ENCODE data around the gene RNASEH2B.

Gene RNASEH2B

DNA sequence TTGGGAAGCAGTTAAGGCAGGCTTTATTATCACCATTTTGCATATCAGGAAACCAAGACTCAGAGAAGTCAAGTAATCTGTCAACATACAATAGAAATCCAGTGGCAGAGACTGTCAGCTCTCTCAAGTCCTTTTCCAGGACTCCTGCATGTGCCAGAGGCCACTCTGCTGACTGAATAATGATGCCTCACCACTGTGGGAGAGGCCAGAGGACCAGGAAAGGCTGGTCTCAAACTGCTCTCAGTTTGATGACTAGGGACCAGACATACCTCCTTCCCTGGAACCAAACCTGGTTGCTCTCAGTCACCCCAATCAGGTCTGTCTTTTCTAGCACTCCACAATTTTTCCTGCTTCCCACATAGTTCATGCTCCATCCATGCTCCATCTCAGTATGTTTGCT lies 8.0 kb downstream of the RNASEH2B start:
- Histone ChIP-seq H2AFZ (ENCODE audit: low read length) (no peak overlapping the region), H4K20me1 (ENCODE audit: insufficient read depth, low read length) (no peaks in the 10 kb centered on the region), H3K79me2 (ENCODE audit: low read length) (peaks cover 91% of the 10 kb centered on the region), H3K27ac (ENCODE audit: low read length) (no peak overlapping the region), H3K9ac (ENCODE audit: low read length) (no peak overlapping the region), H3F3A (ENCODE audit: insufficient read depth, low read length) (no peaks in the 10 kb centered on the region), H3K9me2 (replicated peaks; ENCODE audit: insufficient read depth, low read length) (no peaks in the 10 kb centered on the region), H3K4me2 (ENCODE audit: low read depth, low read length) (no peak overlapping the region), H3K4me1 (ENCODE audit: low read length) (peaks cover 23% of the 10 kb centered on the region), H3K9me3 (replicated peaks; ENCODE audit: insufficient read depth, low read length) (no peaks in the 10 kb centered on the region), H3K4me3 (ENCODE audit: low read length) (no peak overlapping the region), H3K27me3 (replicated peaks; ENCODE audit: insufficient read depth, low read length) (no peaks in the 10 kb centered on the region), H3K36me3 (replicated peaks; ENCODE audit: insufficient read depth, low read length) (no peaks in the 10 kb centered on the region)
- no peak for DNase-seq
- TF ChIP-seq EZH2 (optimal IDR thresholded peaks at IDR 0.05; ENCODE audit: low read depth, low read length): no peak
- TF ChIP-seq EZH2phosphoT487 (IDR thresholded peaks at IDR 0.05; ENCODE audit: low read length): no peak
- TF ChIP-seq, protein P1, sequence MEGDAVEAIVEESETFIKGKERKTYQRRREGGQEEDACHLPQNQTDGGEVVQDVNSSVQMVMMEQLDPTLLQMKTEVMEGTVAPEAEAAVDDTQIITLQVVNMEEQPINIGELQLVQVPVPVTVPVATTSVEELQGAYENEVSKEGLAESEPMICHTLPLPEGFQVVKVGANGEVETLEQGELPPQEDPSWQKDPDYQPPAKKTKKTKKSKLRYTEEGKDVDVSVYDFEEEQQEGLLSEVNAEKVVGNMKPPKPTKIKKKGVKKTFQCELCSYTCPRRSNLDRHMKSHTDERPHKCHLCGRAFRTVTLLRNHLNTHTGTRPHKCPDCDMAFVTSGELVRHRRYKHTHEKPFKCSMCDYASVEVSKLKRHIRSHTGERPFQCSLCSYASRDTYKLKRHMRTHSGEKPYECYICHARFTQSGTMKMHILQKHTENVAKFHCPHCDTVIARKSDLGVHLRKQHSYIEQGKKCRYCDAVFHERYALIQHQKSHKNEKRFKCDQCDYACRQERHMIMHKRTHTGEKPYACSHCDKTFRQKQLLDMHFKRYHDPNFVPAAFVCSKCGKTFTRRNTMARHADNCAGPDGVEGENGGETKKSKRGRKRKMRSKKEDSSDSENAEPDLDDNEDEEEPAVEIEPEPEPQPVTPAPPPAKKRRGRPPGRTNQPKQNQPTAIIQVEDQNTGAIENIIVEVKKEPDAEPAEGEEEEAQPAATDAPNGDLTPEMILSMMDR (IDR thresholded peaks at IDR 0.05; ENCODE audit: low read length): no peak

DNA sequence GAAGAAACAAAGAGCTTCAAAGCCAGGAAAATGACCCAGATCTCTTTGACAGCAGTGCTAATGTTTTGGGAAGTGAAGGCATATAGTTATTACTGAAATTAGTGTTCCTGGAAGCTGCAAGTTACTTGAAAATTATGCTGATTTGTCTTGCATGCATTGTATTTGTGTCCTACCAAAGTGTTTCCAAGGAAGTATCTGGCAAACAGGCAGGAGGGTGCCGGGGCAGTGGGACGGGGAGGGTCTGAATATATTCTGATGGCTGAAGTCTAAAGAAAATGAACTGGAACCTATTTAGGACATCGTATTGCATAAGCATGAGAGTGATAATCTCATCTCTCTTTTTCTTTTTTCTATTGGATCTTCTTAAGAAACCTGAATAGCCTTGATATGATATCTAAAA lies 9.0 kb downstream of the RNASEH2B start:
- H4K20me1 ChIP-seq (ENCODE audit: insufficient read depth, low read length): no peaks in the 10 kb centered on the region
- no peak overlapping the region for H3K4me3 ChIP-seq (ENCODE audit: low read length)
- H2AFZ ChIP-seq (ENCODE audit: low read length): no peak overlapping the region
- no peak overlapping the region for H3K4me2 ChIP-seq (ENCODE audit: low read depth, low read length)
- H3K9ac ChIP-seq (ENCODE audit: low read length): no peak overlapping the region
- peaks cover 90% of the 10 kb centered on the region for H3K79me2 ChIP-seq (ENCODE audit: low read length)
- H3K27ac ChIP-seq (ENCODE audit: low read length): no peak overlapping the region
- no peaks in the 10 kb centered on the region for H3K36me3 ChIP-seq (replicated peaks; ENCODE audit: insufficient read depth, low read length)
- no peaks in the 10 kb centered on the region for H3F3A ChIP-seq (ENCODE audit: insufficient read depth, low read length)
- no peaks in the 10 kb centered on the region for H3K27me3 ChIP-seq (replicated peaks; ENCODE audit: insufficient read depth, low read length)
- no peaks in the 10 kb centered on the region for H3K9me3 ChIP-seq (replicated peaks; ENCODE audit: insufficient read depth, low read length)
- no peaks in the 10 kb centered on the region for H3K9me2 ChIP-seq (replicated peaks; ENCODE audit: insufficient read depth, low read length)
- TF ChIP-seq EZH2 (optimal IDR thresholded peaks at IDR 0.05; ENCODE audit: low read depth, low read length) (no peak), EZH2phosphoT487 (IDR thresholded peaks at IDR 0.05; ENCODE audit: low read length) (no peak)
- TF ChIP-seq, protein P1 (IDR thresholded peaks at IDR 0.05; ENCODE audit: low read length): no peak
- peaks cover 16% of the 10 kb centered on the region; the same call in 1 of the 2 replicates for H3K4me1 ChIP-seq (ENCODE audit: low read length)
- no peak for DNase-seq

DNA sequence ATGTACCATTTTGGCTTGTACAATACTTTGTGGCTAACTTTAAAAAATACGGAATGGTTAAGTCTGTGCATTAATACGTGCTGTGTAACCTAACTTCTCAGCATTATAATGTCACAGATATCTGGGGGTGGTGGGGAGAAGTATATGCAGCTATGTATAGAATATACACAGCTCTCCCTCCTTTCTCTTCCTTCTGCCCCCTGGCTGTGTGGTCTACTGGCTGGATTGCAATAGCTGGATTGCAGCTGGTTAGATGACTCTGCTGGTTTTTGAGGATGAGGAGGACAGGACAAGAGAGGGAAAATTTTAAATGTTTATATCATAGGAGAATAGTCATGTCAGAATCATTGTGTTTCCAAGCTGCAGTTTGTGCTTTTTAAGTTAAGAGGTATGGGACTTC lies 9.7 kb downstream of the RNASEH2B start:
- no peak overlapping the region for H3K4me2 ChIP-seq (ENCODE audit: low read depth, low read length)
- H2AFZ ChIP-seq (ENCODE audit: low read length): no peak overlapping the region
- TF ChIP-seq, protein P1 (IDR thresholded peaks at IDR 0.05; ENCODE audit: low read length): no peak
- TF ChIP-seq EZH2phosphoT487 (IDR thresholded peaks at IDR 0.05; ENCODE audit: low read length) (no peak), EZH2 (optimal IDR thresholded peaks at IDR 0.05; ENCODE audit: low read depth, low read length) (no peak)
- peaks cover 16% of the 10 kb centered on the region; the same call in 1 of the 2 replicates for H3K4me1 ChIP-seq (ENCODE audit: low read length)
- H3F3A ChIP-seq (ENCODE audit: insufficient read depth, low read length): no peaks in the 10 kb centered on the region
- no peaks in the 10 kb centered on the region for H3K27me3 ChIP-seq (replicated peaks; ENCODE audit: insufficient read depth, low read length)
- H3K4me3 ChIP-seq (ENCODE audit: low read length): no peak overlapping the region
- H3K9ac ChIP-seq (ENCODE audit: low read length): no peak overlapping the region
- no peaks in the 10 kb centered on the region for H3K9me2 ChIP-seq (replicated peaks; ENCODE audit: insufficient read depth, low read length)
- no peak for DNase-seq
- no peaks in the 10 kb centered on the region for H3K36me3 ChIP-seq (replicated peaks; ENCODE audit: insufficient read depth, low read length)
- H3K79me2 ChIP-seq (ENCODE audit: low read length): peaks cover 87% of the 10 kb centered on the region
- no peak overlapping the region for H3K27ac ChIP-seq (ENCODE audit: low read length)
- no peaks in the 10 kb centered on the region for H3K9me3 ChIP-seq (replicated peaks; ENCODE audit: insufficient read depth, low read length)
- no peaks in the 10 kb centered on the region for H4K20me1 ChIP-seq (ENCODE audit: insufficient read depth, low read length)

Data from MM.1S (cell line).